ENCODE data around the gene PDPR.
"Not testable (repeated sequence)": the region's sequence is repeated elsewhere in the genome, so short reads cannot be mapped to it uniquely, and the experiment has no call there.

Gene PDPR

GRCh38 chr16:70200063-70200462 is 85.9 kb downstream of the PDPR start:
- H4K20me1 ChIP-seq; H3K4me3 ChIP-seq; H3K36me3 ChIP-seq; H3K4me2 ChIP-seq; H3K4me1 ChIP-seq; H3K9me3 ChIP-seq (replicated peaks in 1 of 11); H3K27me3 ChIP-seq; H3K9ac ChIP-seq; H3K27ac ChIP-seq: not testable (repeated sequence)

GRCh38 chr16:70203508-70203907 is 89.4 kb downstream of the PDPR start:
- H3K4me1 ChIP-seq, H3K27me3 ChIP-seq, H3K4me3 ChIP-seq: not testable (repeated sequence)

DNA sequence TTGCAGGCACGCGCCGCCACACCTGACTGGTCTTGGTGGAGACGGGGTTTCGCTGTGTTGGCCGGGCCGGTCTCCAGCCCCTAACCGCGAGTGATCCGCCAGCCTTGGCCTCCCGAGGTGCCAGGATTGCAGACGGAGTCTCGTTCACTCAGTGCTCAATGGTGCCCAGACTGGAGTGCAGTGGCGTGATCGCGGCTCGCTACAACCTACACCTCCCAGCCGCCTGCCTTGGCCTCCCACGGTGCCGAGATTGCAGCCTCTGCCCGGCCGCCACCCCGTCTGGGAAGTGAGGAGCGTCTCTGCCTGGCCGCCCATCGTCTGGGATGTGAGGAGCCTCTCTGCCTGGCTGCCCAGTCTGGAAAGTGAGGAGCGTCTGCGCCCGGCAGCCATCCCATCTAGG is 89.9 kb downstream of the PDPR start:
- H3K9ac ChIP-seq, H4K20me1 ChIP-seq, H3K4me1 ChIP-seq, H3K4me2 ChIP-seq, H3K27ac ChIP-seq, H3K4me3 ChIP-seq, H3K27me3 ChIP-seq: not testable (repeated sequence)
- peaks cover 0 to 20% (median 11%) of the 10 kb centered on the region in 11 experiments; a peak in 11 of 22 replicates for H3K9me3 ChIP-seq (replicated peaks in 1 of 11)
- H3K36me3 ChIP-seq = peaks cover 3 to 24% (median 18%) of the 10 kb centered on the region in 11 experiments; a peak in 17 of 22 replicates

More at GRCh38 chr16:70203508-70203907, 89.4 kb downstream of the PDPR start:
- H3K9ac ChIP-seq, H3K27ac ChIP-seq, H3K4me2 ChIP-seq, H4K20me1 ChIP-seq: not testable (repeated sequence)
- Histone ChIP-seq H3K9me3 (replicated peaks in 1 of 11) (peaks cover 0 to 20% (median 11%) of the 10 kb centered on the region in 11 experiments; a peak in 11 of 22 replicates), H3K36me3 (peaks cover 3 to 23% (median 18%) of the 10 kb centered on the region in 11 experiments; a peak in 17 of 22 replicates)

DNA sequence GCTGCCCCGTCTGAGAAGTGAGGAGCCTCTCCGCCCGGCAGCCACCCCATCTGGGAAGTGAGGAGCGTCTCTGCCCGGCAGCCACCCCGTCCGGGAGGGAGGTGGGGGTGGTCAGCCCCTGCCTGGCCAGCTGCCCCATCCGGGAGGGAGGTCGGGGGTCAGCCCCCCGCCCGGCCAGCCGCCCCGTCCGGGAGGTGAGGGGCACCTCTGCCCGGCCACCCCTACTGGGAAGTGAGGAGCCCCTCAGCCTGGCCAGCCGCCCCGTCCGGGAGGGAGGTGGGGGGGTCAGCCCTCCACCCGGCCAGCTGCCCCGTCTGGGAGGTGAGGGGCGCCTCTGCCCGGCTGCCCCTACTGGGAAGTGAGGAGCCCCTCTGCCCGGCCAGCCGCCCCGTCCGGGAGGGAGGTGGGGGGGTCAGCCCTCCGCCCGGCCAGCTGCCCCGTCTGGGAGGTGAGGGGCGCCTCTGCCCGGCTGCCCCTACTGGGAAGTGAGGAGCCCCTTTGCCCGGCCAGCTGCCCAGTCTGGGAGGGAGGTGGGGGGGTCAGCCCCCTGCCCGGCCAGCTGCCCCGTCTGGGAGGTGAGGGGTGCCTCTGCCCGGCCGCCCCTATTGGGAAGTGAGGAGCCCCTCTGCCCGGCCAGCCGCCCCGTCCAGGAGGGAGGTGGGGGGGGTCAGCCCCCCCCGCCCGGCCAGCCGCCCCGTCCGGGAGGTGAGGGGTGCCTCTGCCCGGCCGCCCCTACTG is 90.7 kb downstream of the PDPR start:
- not testable (repeated sequence) for H3K9ac ChIP-seq, H3K4me2 ChIP-seq, H4K20me1 ChIP-seq, H3K27me3 ChIP-seq, H3K4me1 ChIP-seq, H3K27ac ChIP-seq, H3K4me3 ChIP-seq
- H3K36me3 ChIP-seq = peaks cover 3 to 25% (median 20%) of the 10 kb centered on the region in 11 experiments; a peak in 17 of 22 replicates
- peaks cover 0 to 20% (median 11%) of the 10 kb centered on the region in 11 experiments; a peak in 11 of 22 replicates for H3K9me3 ChIP-seq (replicated peaks in 1 of 11)

GRCh38 chr16:70206382-70206781 is 92.2 kb downstream of the PDPR start:
- not testable (repeated sequence) for H3K27me3 ChIP-seq

More at GRCh38 chr16:70206382-70206781, 92.2 kb downstream of the PDPR start:
- not testable (repeated sequence) for H3K4me1 ChIP-seq, H3K4me3 ChIP-seq, H3K4me2 ChIP-seq, H3K9ac ChIP-seq, H4K20me1 ChIP-seq, H3K27ac ChIP-seq
- Histone ChIP-seq H3K9me3 (replicated peaks in 1 of 11) (peaks cover 0 to 23% (median 11%) of the 10 kb centered on the region in 11 experiments; a peak in 11 of 22 replicates), H3K36me3 (peaks cover 3 to 30% (median 25%) of the 10 kb centered on the region in 11 experiments; a peak in 18 of 22 replicates)
